Endothelial cell of umbilical vein (primary cell): Measurements from ENCODE around the gene NPIPB5.
"Not testable (repeated sequence)": the region's sequence is repeated elsewhere in the genome, so short reads cannot be mapped to it uniquely, and the experiment has no call there.

Experiments used
- CTCF ChIP-seq, 2 donors: IDR thresholded peaks; 1 replicate in 1 of 2; 2 replicates in 1 of 2; pipeline ENCODE4 v1.5.1; 2011; ENCODE audit warnings: low read length in 2 of 2, mild to moderate bottlenecking in 2 of 2, moderate library complexity in 2 of 2, control low read depth in 1 of 2, inconsistent platforms in 1 of 2, low read depth in 1 of 2; ENCODE audit not compliant: insufficient read depth in 1 of 2; ENCODE audit errors: extremely low read depth in 1 of 2
- EZH2 ChIP-seq: IDR thresholded peaks from 2 replicates; pipeline ENCODE4 v1.6.1; 2012; ENCODE audit warnings: borderline replicate concordance, low read depth, mild to moderate bottlenecking, moderate library complexity, low read length, inconsistent platforms; ENCODE audit not compliant: severe bottlenecking
- FOS ChIP-seq: IDR thresholded peaks from 2 replicates; pipeline ENCODE4 v1.6.1; 2011; ENCODE audit warnings: mild to moderate bottlenecking, low read length, moderate library complexity, borderline replicate concordance; ENCODE audit not compliant: insufficient read depth
- GATA2 ChIP-seq: IDR thresholded peaks from 2 replicates; pipeline ENCODE4 v1.7.0; 2011; ENCODE audit warnings: low read depth, mild to moderate bottlenecking, moderate library complexity, mixed read lengths, low read length; ENCODE audit not compliant: insufficient read length, insufficient read depth
- MAX ChIP-seq: IDR thresholded peaks from 2 replicates; pipeline ENCODE4 v1.6.1; 2011; ENCODE audit not compliant: insufficient read depth, insufficient read length
- MYC ChIP-seq: IDR thresholded peaks from one replicate; pipeline ENCODE4 v1.6.1; 2011; ENCODE audit warnings: mild to moderate bottlenecking, low read depth, low read length
- POLR2A ChIP-seq: IDR thresholded peaks from 2 replicates; pipeline ENCODE4 v1.6.1; 2012; ENCODE audit warnings: low read depth, mild to moderate bottlenecking, control low read depth, low read length
- POLR2AphosphoS5 ChIP-seq: IDR thresholded peaks from 2 replicates; pipeline ENCODE4 v1.6.1; 2012; ENCODE audit warnings: low read depth, mild to moderate bottlenecking, control low read depth, low read length, moderate library complexity; ENCODE audit not compliant: insufficient read depth

DNA sequence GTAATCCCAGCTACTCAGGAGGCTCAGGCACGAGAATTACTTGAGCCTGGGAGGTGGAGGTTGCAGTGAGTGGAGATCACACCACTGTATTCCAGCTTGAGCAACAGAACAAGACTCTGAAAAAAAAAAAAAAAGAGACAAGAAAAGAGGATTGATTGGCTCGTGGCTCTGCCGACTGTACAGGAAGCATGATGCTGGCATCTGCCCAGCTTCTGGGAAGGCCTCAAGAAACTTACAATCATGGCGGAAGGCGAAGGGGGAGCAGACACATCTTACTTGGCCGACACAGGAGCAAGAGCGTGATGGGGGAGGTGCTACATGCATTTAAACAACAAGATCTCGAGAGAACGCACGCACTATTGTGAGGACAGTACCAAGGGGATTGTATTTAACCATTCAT lies 40.5 kb downstream of the NPIPB5 start:
- TF ChIP-seq CTCF (IDR thresholded peaks at IDR 0.05; ENCODE audit: extremely low read depth in 1 of 2, insufficient read depth in 1 of 2, low read depth in 1 of 2, low read length in 2 of 2); GATA2; POLR2A; POLR2AphosphoS5; EZH2; FOS; MAX; MYC: not testable (repeated sequence)
